Liver (tissue), 3 donors: ENCODE measurements around the gene CAVIN1.

Experiments
- CTCF ChIP-seq: fragments of 150-350 bp; IDR thresholded peaks from 2 replicates; pipeline ENCODE4 v1.5.1; 2017; ENCODE audit warnings: improper control_type of control experiment, low read depth, low read length; ENCODE audit not compliant: missing input control
- EGR1 ChIP-seq, 2 donors: IDR thresholded peaks; 2 replicates each; pipeline ENCODE4 v1.6.1; 2016 to 2018; ENCODE audit warnings: antibody characterized with exemption in 2 of 2, low read depth in 2 of 2
- JUND ChIP-seq, 2 donors: IDR thresholded peaks; 2 replicates each; pipeline ENCODE4 v1.6.1; 2016; ENCODE audit warnings: antibody characterized with exemption in 2 of 2
- REST ChIP-seq: IDR thresholded peaks from 2 replicates; pipeline ENCODE4 v1.6.1; 2016; ENCODE audit warnings: antibody characterized with exemption, mild to moderate bottlenecking
- donor health status: healthy.
- donor health status: healthy.

GRCh38 chr17:42407289-42407836, 15.7 kb downstream of the CAVIN1 start:
- TF ChIP-seq CTCF (no peak), EGR1 (IDR thresholded peaks at IDR 0.05; ENCODE audit: low read depth in 2 of 2) (no peak), REST (peak; percentile 48), JUND (IDR thresholded peaks at IDR 0.05) (no peak)
